Measurements from ENCODE around the gene GRIK2. TPM values are rescaled to one million over a fixed set of nuclear protein-coding genes. Genes with fewer than 3 reads are reported as not detected.

GRIK2 gene
- total and polyA plus RNA-seq, 2 of the 4 experiments (the other 2 are of a cell fraction), result 8.2 to 15.2 TPM

DNA sequence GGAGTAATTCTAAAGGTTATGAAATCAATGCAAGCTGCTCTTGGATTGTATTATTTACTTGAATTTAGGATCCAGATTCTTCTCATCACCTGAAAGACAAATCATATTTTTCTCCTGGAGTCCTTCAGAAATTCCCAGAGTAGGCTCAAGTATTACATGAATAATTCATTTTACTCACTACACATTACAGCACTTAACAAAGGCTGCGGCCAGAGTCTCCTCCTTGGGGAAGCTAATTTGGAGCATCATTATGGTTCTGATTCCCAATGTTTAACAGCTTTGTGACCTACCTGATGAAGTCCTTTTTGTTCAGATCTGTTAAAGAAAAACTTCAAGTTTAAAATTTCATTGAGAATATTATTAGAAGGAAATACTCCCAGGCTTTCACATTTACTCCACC is 28.7 kb downstream of the GRIK2 start:
- dilution Hi-C loops (cut with HindIII; ENCODE audit: low sequenced_read_pairs, unreplicated experiment), result no loop called here
- no peak overlapping the region for H3K56ac ChIP-seq (ENCODE audit: extremely low read depth, insufficient read depth, low read length)
- no peaks in the 10 kb centered on the region for H4K20me1 ChIP-seq (ENCODE audit: insufficient read depth, low read length)
- H3K18ac ChIP-seq (ENCODE audit: low read depth, low read length), result no peak overlapping the region
- no peak overlapping the region for H3K9ac ChIP-seq (ENCODE audit: low read depth, low read length)
- no peak overlapping the region for H2BK120ac ChIP-seq (ENCODE audit: low read depth, low read length)
- H3K4me3 ChIP-seq (ENCODE audit: insufficient read depth, low read depth, low read length), result no peak overlapping the region
- WGBS, 2 experiments (ENCODE audit: extremely low coverage in 2 of 2, insufficient read length in 1 of 2), result no CpG with 5 or more reads among the region's 1 CpG
- in situ Hi-C loops (cut with MboI; ENCODE audit: low sequenced_read_pairs), result no loop called here
- H2BK5ac ChIP-seq (ENCODE audit: low read depth, low read length, poor library complexity, severe bottlenecking), result no peak overlapping the region
- peaks cover 2 to 8% of the 10 kb centered on the region in 2 experiments; a peak in 1 of 4 replicates for H3K79me1 ChIP-seq (ENCODE audit: low read depth in 1 of 2, low read length in 2 of 2)
- no peak overlapping the region for H4K5ac ChIP-seq (ENCODE audit: low read depth, low read length)
- no peak overlapping the region for H3K14ac ChIP-seq (replicated peaks; ENCODE audit: low read depth, low read length)
- no peak overlapping the region for H2BK15ac ChIP-seq (ENCODE audit: low read depth, low read length)
- H4K91ac ChIP-seq (ENCODE audit: insufficient read depth, low read depth, low read length), result no peak overlapping the region
- H3K4me2 ChIP-seq (ENCODE audit: low read depth, low read length), result no peak overlapping the region
- H3K4ac ChIP-seq (ENCODE audit: low read depth, low read length), result no peak overlapping the region
- H2BK20ac ChIP-seq (ENCODE audit: low read depth, low read length), result no peak overlapping the region
- TF ChIP-seq FOS (IDR thresholded peaks at IDR 0.05; ENCODE audit: low read depth, low read length) (no peak), MXI1 (IDR thresholded peaks at IDR 0.05; ENCODE audit: borderline replicate concordance, low read depth, low read length) (no peak), MAFK (IDR thresholded peaks at IDR 0.05; ENCODE audit: low read depth, low read length) (no peak), SMC3 (IDR thresholded peaks at IDR 0.05; ENCODE audit: low read depth, low read length) (no peak), CEBPB (IDR thresholded peaks at IDR 0.05; ENCODE audit: low read depth, low read length) (no peak), RCOR1 (IDR thresholded peaks at IDR 0.05; ENCODE audit: insufficient replicate concordance, low read length) (no peak), MAZ (IDR thresholded peaks at IDR 0.05; ENCODE audit: borderline replicate concordance, low read depth, low read length) (no peak), BHLHE40 (IDR thresholded peaks at IDR 0.05; ENCODE audit: low read depth, low read length) (no peak), CHD1 (IDR thresholded peaks at IDR 0.05; ENCODE audit: low read depth, low read length) (no peak), RAD21 (IDR thresholded peaks at IDR 0.05; ENCODE audit: low read length) (no peak), NFE2L2 (IDR thresholded peaks at IDR 0.05; ENCODE audit: low read depth, low read length) (no peak)
- TF ChIP-seq, protein P1, sequence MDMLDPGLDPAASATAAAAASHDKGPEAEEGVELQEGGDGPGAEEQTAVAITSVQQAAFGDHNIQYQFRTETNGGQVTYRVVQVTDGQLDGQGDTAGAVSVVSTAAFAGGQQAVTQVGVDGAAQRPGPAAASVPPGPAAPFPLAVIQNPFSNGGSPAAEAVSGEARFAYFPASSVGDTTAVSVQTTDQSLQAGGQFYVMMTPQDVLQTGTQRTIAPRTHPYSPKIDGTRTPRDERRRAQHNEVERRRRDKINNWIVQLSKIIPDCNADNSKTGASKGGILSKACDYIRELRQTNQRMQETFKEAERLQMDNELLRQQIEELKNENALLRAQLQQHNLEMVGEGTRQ (IDR thresholded peaks at IDR 0.05; ENCODE audit: low read depth, low read length), result no peak
- TF ChIP-seq, protein P2, sequence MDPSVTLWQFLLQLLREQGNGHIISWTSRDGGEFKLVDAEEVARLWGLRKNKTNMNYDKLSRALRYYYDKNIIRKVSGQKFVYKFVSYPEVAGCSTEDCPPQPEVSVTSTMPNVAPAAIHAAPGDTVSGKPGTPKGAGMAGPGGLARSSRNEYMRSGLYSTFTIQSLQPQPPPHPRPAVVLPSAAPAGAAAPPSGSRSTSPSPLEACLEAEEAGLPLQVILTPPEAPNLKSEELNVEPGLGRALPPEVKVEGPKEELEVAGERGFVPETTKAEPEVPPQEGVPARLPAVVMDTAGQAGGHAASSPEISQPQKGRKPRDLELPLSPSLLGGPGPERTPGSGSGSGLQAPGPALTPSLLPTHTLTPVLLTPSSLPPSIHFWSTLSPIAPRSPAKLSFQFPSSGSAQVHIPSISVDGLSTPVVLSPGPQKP (IDR thresholded peaks at IDR 0.05; ENCODE audit: borderline replicate concordance, low read depth, low read length), result no peak
- 0 out of 2 replicates have a peak, but pooled peaks cover 3% of the 10 kb centered on the region for H3K9me1 ChIP-seq (ENCODE audit: insufficient read depth, low read length)
- DNase-seq (no peak), ATAC-seq (ENCODE audit: low read depth) (no peak)
- intact Hi-C loops (cut with micrococcal nuclease), result no loop called here
- H3K27ac ChIP-seq (ENCODE audit: insufficient read depth, low read length), result no peak overlapping the region
- H2AK9ac ChIP-seq (replicated peaks; ENCODE audit: low read depth, low read length, poor library complexity), result no peak overlapping the region
- H2AK5ac ChIP-seq (ENCODE audit: low read depth, low read length), result no peak overlapping the region
- H3K4me1 ChIP-seq (ENCODE audit: control insufficient read depth, insufficient read depth, low read length), result no peaks in the 10 kb centered on the region
- ChIA-PET POLR2A (ENCODE audit: unreplicated experiment) (no interaction called here), CTCF (interaction anchor here (0.7 kb wide), 1 partner anchor 598 kb away, joined by 3 read pairs; no protein-coding TSS in a partner anchor)
- H4K8ac ChIP-seq (ENCODE audit: low read depth in 2 of 2, low read length in 2 of 2), result no peak overlapping the region
- 0 out of 2 replicates have a peak, but pooled peaks cover 3% of the 10 kb centered on the region for H3K36me3 ChIP-seq (ENCODE audit: control insufficient read depth, insufficient read depth, low read length)
- H2AFZ ChIP-seq (replicated peaks; ENCODE audit: low read length, poor library complexity), result no peak overlapping the region
- no TSS peak for BruUV-seq (replicated peaks)
- H3K9me3 ChIP-seq (ENCODE audit: control insufficient read depth, insufficient read depth, low read length), result no peaks in the 10 kb centered on the region; the same call in 1 of the 2 replicates
- no peaks in the 10 kb centered on the region for H3K27me3 ChIP-seq (ENCODE audit: control insufficient read depth, insufficient read depth, low read length)
- no peak overlapping the region for H3K23ac ChIP-seq (ENCODE audit: low read depth, low read length)

Data from IMR-90 (cell line).